ENCODE data around the gene MTHFD1L.

MTHFD1L gene

DNA sequence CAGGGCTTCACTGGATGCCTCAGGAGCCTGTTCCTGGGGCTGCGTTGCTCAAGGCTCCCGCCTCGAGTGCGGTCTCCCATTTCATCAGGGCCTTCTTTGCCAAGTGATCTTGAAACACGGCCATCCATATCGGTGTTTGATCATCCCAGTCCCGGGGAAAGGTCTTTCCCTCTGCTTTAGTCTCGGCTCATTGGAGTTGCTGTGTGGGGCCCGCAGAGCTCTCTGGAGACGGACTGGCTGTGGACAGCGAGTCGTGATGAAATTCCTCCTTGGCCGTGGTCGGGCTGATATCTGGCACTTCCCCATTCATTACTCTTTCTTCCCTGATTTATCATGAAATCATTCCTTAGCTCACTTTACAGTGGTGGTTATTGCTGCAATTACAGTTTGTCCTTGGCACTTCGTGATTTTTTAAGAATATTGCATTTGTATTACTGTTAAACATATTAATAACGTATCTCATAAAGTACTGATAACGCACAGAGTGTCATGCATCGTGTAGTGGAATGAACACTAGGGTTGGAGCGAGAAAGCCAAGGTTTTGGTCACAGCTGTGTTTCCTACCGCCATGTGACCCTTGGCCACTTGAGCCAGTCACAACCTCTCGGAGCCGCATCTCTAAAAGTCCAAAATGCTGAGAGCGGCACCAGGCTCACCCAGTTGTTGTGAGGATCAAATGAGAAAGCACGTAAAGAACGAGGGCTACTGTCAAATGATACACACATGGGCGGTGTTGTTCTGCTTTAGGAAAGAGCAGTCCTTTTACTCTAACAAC, 71.8 kb downstream of the MTHFD1L start:
- DNase-seq: peak; percentile 33

DNA sequence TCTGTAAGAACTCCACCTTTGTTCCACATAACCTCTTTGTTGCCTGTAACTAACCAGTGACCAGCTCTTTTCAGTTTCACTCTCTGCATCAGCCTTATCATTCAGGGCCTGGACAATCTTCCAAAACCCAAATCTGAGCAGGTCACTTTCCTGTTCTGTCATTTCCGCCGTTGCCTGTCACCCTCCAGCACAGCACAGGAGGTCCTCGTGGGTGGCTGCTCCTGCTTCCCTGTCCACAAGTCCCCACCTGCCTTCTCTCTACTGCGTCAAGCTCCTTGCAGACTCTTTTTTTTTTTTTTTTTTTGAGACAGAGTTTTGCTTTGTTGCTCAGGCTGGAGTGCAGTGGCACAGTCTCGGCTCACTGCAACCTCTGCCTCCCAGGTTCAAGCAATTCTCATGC, 73.9 kb downstream of the MTHFD1L start:
- DNase-seq: no peak

DNA sequence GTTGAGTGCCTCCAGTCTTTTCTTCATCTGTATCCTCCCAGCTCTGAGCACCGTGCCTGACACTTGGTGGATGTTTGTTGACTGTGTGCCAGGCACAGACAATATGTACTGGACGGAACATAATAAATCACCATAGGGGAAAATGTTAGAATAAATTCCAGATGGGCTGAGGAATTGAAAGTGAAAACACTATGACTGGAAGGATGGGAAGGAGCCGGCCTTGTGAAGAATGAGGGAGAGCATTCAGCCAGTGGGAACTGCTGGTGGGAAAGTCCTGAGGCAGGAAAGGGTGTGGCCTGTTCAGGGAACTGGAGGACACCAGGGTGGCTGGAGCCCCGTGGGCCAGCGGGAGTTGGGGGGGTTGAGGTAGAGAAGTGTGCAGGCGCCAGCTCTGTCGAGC, 75.4 kb downstream of the MTHFD1L start:
- DNase-seq: peak; percentile 94

DNA sequence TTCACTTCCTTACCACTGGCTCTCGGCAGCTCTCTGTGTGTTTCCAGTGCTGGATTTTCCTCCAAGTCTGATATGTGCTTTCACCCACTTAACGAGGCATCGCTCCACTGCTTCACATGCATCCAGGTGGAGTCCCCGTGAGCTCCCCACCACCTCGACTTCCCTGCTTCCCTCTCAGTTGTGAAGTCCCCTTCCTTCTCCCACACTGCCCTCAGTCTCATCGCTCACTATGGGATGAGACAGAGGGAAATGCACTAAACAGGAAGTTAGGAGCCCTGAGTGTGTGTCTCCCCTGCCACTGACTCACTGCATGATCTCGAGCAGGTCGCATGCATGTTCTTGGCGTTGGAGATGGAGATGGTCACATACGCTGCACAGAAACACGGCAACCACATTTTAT, 84.0 kb downstream of the MTHFD1L start:
- no peak for DNase-seq

DNA sequence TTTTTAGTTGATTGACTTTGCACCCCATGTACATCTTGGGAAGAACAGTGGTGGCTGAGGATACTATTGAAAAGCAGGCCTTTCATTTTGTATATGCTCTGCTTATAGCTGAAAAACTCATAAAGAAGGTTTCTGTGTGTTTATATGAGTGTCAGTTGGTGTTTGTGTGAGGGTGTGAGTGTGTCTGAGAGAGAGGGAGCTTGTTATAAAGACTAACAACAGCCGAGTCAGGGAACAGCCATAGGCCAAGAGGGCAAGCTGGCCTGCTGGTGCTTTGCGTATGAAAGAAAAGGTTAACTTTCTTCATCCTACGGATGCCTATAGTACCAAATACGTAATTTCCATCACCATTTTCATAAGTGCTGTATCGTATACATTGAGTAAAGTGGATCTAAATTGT, 88.3 kb downstream of the MTHFD1L start:
- DNase-seq: no peak

DNA sequence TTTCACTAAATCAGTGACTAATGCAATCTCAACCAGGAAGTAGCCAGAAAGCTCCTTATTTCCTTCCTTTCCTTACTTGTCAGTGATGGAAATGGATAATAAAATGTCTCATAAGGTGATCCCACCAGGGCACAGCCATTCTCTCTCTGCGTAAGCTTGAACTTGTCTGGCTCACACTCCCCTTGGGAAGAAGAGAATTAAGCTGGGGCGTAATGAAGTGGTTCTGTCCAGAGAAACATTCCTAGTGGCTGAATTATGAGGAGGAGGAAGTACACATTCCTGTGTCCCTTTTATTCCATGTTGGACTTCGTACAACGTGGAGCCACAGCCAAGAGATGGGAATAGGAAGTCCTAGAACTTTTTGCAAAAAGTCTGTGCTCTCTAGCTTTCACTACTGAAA, 93.7 kb downstream of the MTHFD1L start:
- no peak for DNase-seq

DNA sequence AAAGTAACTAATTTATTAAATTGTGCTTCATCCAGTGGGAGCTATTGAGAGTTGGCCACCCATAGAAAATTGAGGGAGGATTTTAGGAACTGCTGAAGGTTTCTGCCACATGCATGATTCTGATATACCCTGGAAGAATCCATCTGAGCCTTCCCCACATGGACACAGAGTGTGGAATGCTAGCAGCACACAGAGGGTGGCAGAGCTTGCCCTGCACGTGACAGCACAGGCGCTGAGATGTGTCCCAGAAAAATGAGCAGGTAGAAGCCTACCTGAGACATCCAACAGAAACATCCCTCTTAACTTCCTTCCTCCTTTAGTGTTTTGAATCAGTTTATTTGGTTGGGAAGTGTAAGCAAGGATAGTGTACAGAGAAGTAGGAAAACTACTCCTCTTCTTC, 96.9 kb downstream of the MTHFD1L start:
- DNase-seq: no peak

DNA sequence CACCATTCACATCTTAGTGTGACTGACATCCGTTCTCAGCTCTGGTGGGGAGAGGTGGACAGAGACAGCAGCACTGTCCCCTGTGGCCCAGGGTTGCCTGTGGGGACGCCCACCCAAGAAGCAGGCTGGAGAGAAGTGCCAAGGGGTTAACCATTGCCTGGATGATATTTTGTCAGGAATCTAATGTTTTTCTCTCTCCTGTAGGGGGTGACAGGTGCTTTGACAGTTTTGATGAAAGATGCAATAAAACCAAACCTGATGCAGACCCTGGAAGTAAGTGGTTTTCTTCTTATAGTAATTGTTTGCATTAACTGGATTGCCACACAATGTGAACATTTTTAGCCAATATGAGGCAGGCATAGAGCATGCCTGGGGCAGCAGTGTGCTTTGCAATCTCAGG, 99.3 kb downstream of the MTHFD1L start:
- no peak for DNase-seq

DNA sequence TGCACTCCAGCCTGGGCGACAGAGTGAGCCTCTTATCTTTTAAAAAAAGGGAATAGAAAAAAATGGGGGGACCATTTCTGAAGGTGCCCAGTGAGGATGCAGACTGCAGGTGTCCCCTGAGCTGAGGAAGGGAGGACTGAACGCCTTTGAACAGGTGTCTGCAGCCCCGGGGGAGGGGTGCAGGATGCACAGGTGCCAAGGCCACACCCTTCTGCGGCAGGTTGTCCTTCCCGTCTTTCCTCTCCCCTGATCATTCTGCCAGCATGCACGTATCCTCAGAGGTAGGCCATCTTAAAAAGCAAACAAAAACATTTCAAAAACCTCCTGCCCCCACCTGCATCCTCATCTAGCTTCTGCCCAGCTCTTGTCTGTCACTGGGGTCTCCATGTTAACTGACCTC, 101.3 kb downstream of the MTHFD1L start:
- no peak for DNase-seq

DNA sequence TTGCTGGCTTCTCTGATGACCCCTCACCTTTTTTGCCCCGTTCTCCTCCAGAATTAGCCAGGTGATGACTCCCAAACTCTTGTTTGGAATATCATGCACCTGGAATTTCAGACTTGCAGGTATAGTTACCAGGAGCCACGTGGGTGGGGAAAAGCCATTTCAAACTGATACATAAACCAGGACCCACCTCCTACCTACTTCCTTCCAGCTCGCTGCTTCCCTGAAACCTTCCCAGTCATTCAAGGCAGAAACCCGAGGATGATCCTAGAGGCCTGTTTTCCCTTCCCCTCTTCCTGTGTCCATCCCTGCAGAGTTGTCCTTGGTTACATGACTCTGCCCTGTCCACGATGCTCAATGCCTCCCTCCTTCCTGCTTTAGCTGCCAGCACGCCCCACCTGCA, 101.9 kb downstream of the MTHFD1L start:
- no peak for DNase-seq

DNA sequence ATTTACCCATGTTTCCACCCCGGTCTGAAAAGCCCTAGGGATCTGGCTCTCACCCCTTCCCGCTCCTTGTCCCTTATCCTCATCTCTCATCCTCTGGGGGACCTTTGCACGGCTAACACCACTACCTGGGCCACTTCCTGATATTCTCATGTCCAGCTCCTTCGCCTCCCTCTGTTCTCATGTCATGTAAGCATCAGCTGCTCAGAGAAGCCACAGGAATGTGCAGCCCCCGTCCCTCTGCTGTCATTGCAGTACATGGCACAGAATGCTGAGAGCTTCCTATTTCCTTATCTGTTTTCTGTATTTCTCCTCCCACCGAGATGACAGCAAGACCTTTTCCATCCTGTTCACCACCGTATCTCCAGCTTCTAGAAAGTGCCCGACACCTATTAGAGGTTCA, 102.4 kb downstream of the MTHFD1L start:
- DNase-seq: no peak

DNA sequence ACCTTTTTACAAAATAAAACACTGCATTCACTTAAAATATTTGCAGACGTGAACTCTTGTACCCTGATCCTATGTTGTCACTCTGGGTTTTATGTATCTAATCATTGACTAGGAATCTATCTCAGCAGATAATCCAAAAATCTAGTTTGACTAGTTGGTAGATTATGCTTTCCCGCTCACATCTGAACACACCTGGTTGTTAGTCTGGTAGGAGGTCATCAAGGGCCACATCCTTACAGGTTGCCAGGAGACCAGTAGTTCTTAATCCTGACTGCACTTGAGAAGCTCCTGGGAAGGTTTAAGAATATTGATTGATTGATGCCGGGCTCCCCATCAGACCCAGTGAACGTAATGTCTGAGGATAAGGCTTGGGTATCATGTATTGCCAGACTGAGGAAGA, 104.4 kb downstream of the MTHFD1L start:
- DNase-seq: no peak

DNA sequence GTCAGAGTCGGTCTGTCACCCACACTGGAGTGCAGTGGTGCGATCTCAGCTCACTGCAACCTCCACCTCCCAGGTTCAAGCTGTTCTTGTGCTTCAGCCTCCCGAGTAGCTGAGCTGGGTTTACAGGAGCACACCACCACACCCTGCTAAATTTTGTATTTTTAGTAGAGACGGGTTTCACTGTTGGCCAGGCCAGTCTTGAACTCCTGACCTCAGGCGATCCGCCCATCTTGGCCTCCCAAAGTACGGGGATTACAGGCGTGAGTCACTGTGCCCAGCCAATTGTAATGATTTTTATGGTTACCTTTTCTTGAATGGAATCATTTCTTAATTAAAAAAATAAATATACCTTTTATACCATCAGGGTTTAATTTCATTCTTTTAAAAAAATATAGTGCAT, 105.7 kb downstream of the MTHFD1L start:
- DNase-seq: no peak

DNA sequence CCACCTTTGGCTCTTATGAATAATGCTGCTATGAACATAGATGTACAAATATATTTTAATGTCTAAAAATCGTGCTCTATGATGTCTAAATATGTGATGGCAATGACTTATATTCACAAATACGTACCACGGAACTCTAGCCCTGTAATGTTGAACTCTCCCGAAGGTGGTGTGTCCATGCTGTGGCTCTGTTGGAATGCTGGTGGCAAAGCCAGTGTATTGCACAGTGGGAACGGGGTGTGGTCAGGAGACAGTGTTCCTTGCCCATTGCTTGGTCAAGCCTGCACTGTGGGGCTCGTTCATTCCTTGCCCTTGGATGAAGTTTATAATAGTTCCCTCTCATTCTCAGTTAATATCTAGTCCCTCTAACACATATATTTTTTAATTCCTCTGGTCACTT, 109.6 kb downstream of the MTHFD1L start:
- DNase-seq: no peak

DNA sequence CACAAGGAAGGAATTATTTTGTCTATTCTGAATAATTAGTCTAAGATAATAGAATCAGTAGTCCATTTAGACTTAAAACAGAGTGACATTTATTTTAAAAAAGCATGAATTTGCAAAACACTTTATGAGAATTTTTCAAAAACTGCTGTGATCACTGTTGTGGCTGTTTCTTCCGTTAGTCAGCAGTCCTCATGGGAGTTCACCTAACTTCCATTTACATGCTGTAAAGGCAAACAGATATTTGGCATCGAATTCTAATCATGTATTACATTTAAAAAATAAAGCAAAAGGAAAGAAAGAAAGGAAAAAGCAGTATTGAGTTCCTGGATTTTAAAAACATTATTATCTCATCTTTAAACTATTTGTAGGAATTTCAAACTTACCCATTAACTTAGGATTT, 111.8 kb downstream of the MTHFD1L start:
- peak; percentile 24 for DNase-seq

DNA sequence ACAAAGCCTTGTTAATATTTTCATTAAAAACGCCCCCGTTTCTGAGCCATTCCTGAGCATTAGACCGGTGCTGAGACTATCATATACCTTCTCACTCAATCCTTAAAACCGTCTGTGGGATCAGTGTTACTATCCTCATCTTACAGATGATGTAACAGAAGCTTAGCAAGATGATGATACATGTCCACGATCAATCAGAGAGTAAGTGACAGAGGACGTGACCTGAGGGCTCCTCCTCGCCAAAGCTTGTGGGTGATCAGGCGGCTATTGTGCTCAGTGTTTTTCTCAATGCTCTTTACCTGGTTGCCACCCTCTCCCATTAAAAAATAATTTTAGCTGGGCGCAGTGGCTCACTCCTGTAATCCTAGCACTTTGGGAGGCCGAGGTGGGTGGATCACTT, 113.1 kb downstream of the MTHFD1L start:
- no peak for DNase-seq

DNA sequence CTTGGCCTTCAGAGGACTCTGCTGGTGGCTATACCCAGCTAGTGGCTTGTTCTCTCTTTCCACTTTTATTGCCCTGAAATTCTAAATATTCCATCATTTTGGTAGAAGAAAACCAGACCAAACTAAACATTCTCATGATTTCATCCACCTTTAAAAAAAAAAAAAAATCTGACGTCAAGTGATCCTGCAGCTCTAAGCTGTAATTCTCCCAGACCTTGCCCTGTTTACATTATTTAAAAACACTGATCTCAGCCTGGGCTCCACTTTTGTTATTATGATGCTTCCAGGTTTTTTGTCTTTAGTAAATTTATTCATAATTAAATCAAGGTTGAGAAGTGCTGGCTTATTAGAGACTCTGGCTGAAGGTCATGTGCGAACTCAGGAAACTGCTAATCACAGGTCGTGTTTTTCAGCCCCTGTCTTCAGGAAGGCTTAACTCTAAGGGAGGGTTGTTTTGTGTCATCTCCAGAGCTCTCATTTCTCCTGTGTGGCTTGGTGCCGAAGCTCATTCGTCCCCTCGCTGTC, 114.4 kb downstream of the MTHFD1L start:
- no peak for DNase-seq

DNA sequence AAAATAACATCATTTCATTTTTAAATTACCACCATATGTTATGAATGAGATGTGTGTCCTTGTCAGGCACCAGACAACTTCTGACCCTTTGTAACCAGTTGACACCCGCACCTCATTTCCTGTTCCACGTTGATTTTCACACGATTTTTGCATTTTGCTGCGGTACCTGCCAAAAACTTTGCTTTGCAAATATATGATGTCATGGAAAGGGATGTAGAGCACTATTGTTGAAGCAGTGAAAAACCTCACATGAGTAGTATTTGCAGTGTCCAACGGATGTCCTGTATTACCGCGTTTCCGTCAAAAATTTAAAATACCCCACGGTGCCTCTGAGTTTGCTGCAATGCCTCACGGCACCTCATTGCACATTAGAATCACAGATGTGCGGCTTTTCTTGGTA, 115.6 kb downstream of the MTHFD1L start:
- no peak for DNase-seq

DNA sequence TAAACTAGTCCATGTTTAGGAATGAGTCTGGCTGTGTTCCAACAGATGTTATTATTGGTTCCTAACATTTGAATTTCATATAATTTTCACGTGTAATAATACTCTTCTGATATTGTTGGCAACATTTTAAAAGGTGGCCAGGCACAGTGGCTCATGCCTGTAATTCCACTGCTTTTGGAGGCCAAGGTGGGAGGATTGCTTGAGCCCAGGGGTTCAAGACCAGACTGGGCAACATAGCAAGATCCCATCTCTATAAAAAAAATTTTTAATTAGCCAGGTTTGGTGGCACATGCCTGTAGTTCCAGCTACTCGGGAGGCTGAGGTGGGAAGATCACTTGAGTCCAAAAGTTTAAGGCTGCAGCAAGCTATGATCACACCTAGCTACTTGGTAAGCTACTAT, 116.2 kb downstream of the MTHFD1L start:
- DNase-seq: no peak

DNA sequence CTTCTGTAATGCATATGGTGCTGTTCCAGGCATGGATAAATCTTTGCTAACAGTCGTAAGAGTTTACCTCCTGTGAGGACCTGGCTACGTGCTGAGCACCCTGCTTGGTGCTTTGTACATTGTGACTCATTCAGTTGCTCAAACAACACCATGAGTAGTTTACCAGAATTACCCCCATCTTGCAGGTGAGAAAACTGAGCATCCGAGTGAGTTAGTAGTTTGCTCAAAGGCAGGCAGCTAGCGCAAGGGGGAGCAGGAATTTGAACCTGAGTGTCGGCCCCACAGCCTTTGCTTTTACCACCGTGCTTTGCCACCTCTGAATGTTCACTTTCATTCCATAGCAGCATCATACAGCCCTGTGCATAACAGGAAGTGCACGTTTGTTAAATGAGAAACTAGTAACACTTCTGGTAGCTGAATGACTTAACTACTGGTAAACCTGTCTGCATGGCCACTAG, 121.9 kb downstream of the MTHFD1L start:
- DNase-seq: no peak

DNA sequence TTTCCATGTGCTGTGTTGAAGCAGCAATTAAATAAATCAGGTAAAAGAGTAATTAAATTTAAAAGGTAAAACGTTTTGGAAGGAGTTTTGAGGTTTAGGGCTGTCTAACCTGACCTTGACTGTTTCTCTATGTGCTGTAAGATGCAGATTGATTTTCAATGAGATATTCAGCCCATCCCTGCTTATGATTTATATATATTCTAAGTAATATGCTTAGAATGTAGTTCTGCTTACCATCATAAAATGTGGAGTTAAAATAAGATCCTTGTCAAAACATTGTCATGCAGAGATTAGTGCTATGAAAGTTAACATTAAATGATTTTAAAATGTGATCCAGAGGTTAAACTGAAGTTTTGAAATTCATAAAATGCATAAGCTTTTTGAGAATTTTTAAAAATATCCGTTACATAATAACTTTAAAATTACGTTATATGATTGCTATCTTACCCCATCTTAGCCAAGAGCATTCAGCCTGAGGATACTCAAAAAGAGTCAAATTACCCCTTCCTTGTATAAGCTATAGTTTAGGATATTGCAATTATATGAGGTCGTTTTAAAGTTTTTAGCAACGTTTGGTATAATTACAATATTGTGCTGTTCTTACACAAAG, 122.5 kb downstream of the MTHFD1L start:
- no peak for DNase-seq

DNA sequence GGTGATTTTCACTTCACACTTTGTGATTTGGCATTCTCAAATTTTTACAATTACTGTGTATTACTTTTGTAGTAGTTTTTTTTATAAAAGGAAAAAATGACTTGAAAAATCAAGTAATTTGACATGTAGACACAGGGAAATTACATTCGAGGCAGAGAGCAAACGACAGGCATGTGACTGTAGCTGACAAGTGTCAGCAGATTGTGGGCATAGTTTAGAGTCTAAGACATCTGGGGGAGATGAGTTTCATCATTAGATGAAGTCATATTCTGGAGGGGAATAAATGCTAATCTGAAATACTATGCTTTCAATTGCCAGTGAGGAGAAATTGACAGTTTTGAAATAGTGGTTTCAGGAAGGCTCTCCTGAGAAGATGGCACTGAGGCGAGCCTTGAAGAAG, 126.0 kb downstream of the MTHFD1L start:
- DNase-seq: no peak

DNA sequence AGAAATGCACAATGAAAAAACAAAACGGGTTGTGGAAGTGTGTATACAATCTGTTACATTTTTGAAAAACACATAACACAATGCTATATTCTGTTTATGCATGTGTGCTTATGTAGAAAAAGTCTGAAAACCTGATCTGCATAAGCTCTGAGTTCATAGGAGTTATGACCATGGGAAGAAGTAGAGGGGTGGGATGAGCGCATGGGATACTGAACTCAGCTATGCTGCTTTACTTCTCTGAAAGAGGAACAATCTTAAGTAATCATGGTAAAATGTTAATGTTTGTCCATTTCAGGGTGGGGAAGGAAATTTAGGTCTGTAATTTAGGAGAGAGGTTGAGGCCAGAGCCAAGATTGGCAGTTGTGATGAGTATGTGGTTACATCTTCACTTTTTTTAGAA, 126.8 kb downstream of the MTHFD1L start:
- DNase-seq: no peak

DNA sequence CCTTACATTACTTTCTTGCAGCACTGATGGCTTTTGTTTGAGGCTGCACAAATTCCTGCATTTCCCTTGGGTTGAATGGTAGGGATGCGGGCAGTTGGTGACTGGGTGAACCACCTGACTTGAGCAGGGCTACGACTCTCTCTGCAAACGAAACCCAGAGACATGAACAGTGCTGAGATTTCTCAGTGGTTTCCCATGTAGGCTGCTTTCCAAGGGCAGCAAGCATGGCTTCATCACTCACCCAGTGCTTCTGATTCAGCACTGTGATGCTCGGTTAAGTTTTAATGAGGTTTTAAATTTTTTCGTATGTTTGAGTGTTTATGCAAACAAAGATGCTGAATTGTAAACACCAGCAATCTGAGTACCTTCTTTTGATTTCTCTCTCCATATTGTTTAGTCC, 127.2 kb downstream of the MTHFD1L start:
- DNase-seq: no peak
